GM18505 (cell line): ENCODE data around the gene TMPRSS6.

Experiments used
- ATAC-seq: cut with Tn5 transposase; IDR thresholded peaks from one replicate; pipeline ENCODE4 v1.9.1; 2021; ENCODE audit not compliant: unreplicated experiment
- POLR2A ChIP-seq: IDR thresholded peaks from 4 replicates; pipeline ENCODE4 v1.6.1; 2011; ENCODE audit warnings: borderline replicate concordance; ENCODE audit not compliant: insufficient read depth, insufficient read length; ENCODE audit errors: extremely low read depth

Gene TMPRSS6

GRCh38 chr22:37109242-37109917 lies at the start of gene TMPRSS6:
Gene TMPRSS6 (minus strand): TSS chr22:37109713. CDS start chr22:37103417, 6,296 bp downstream.
- no peak for TF ChIP-seq POLR2A

DNA sequence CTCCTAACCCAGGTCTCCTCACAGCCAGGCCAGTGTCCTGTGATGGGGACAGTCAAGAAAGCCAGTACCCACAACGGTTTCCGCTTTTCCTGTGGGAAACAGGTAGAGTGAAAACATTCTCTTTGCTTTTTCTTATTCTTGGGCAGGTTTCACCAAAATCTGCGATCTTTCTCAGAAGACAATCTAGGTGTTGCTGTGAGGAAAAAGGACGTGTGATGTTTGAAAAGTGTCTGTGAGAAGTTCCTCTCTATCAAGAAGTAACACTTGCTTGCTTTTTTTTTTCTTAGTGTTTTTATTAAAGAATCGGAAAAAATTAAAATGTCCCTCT lies 49.4 kb upstream of the TMPRSS6 start:
- no peak for TF ChIP-seq POLR2A
- no peak for ATAC-seq

More at GRCh38 chr22:37109242-37109917, at the start of gene TMPRSS6:
- ATAC-seq, result no peak

- TF ChIP-seq POLR2A, result no peak
- no peak for ATAC-seq
Observed at GRCh38 chr22:37157516-37158285, 48.2 kb upstream of the TMPRSS6 start.

DNA sequence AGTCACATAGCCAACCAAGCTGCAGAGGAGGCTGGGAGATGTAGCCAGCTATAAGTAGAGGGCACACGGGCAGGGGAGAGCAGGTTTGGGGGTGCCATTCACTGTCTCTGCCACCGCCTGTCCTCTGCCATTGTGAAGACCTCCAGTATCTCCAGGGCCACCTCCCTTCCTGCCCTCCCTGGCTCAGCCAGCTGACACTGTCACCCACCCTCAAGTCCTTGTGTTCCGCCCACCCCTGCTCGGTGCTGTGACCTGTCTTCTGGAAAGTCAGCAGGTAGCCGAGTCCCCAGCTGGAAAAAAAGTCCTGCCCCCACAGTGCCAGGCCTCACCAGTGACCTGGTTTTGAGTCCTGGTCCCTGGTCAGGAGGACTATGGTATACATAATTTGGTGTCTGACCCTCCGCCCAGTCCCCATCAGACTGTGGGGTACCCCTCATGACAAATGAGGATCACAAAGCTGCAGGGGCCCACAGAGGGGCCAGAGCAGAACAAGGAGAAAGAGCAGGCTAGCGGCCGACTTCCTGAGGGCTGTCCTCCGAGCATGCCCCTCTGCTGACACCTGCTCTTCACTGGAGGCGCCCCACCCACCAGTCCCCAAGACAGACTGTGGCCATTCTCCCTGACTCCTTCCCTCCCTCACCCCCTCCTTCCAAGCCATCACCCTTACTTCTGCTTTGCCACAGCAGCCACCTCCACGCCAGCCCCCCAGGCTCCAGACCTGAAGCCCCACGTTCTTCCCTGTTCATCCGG lies 47.3 kb upstream of the TMPRSS6 start:
- no peak for ATAC-seq
- TF ChIP-seq POLR2A, result no peak

DNA sequence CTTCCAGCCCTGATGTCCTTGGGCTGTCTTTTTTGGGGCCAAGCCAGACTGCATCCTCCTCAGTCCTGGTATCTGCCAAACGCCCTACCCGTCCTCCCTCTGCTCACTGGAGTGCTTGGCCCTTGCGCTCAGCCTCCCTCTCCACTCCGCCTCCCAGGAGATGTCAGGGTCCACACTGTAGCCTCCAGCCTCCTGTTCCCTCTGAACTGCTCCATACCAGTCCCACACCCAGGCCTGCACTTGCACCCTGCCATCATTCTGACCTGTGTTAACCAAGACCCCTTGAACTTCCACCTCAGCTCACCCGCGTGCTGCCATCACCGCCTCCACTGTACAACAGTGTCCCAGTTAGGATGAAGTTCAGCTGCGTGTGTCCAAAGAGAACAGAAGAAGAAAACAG lies 46.5 kb upstream of the TMPRSS6 start:
- ATAC-seq, result no peak
- TF ChIP-seq POLR2A, result no peak

DNA sequence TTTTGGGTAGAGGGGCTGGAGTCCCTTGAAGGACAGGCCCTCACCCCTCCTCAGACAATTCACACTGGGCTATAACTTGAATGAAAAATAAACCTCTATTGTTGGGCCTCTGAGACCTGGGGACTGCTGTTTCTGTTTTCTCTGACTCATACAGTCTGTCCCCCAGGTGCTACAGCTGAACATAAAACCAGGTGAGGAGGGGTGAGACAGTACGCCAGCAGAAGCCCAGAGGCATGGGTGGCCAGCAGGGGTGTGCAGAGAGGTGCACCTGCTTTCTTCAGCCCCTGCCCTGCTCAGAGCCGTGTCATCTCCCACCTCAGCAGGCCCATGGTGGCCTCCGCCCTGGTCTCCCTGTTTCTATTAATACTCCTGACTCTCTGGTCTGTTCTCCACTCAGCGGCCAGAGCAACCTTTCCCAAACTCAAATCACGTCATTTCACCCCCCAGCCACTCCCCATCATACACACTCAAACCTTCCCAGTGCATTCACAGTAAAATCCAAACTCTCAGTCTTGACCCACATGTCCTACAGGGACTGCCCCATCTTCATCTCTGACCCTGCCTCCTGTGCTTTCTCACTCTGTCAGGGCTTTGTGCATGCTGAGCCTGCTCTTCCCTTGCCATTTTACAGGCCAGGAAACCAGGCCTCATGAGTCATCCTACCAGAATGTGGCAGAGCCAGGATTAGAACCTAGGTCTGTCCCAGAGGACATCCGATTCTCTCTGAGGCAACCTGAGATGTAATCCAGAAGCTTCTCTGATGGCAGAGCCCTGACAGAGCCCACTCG lies 45.6 kb upstream of the TMPRSS6 start:
- no peak for TF ChIP-seq POLR2A
- no peak for ATAC-seq

DNA sequence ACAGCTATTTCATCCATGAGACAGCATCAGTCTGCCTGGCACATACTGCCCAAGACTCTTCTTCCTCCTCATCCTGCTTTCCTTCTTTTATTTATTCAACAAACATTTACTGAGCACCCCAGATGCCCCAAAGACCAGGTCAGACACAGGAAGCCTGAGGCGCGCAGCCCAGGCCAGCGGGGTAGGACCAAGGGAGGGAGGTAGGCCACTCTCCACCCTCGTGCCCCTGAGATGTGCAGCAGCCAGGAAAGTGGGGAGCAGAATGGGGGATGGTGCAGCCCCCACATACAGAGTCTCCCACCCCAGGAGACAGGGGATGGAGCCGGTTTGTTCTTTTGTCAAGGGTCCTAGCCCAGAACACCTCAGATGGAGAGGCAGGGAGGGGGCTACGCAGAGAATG lies 44.4 kb upstream of the TMPRSS6 start:
- no peak for TF ChIP-seq POLR2A
- ATAC-seq, result no peak

DNA sequence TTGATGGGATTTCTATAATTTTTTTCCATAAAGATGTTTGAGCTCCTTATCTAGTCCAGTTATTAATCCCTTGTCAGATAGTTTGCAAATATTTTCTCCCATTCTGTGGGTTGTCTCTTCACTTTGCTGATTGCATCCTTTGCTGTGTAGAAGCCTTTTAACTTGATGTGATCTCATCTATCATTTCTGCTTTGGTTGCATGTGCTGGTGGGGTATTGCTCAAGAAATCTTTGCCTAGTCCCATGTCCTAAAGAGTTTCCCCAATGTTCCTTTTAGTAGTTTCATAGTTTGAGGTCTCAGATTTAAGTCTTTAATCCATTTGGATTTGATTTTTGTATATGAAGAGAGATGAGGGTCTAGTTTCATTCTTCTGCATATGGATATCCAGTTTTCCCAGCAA lies 41.9 kb upstream of the TMPRSS6 start:
- TF ChIP-seq POLR2A, result no peak
- no peak for ATAC-seq

DNA sequence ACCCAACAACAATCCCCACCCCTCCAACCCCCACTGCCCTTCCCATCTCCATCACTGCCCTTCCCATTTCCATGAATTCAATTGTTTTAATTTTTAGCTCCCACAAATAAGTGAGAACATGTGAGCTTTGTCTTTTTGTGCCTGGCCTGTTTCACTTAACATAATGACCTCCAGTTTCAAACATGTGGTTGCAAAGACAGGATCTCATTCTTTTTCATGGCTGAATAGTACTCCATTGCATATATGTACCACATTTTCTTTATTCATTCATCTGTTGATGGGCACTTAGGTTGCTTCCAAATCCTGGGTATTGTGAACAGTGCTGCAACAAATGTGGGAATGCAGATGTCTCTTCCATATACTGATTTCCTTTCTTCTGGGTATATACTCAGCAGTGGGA lies 41.2 kb upstream of the TMPRSS6 start:
- no peak for ATAC-seq
- TF ChIP-seq POLR2A, result no peak

- peak; percentile 5 for ATAC-seq
- TF ChIP-seq POLR2A, result peak; percentile 33
Observed at GRCh38 chr22:37148742-37149665, 39.5 kb upstream of the TMPRSS6 start.

DNA sequence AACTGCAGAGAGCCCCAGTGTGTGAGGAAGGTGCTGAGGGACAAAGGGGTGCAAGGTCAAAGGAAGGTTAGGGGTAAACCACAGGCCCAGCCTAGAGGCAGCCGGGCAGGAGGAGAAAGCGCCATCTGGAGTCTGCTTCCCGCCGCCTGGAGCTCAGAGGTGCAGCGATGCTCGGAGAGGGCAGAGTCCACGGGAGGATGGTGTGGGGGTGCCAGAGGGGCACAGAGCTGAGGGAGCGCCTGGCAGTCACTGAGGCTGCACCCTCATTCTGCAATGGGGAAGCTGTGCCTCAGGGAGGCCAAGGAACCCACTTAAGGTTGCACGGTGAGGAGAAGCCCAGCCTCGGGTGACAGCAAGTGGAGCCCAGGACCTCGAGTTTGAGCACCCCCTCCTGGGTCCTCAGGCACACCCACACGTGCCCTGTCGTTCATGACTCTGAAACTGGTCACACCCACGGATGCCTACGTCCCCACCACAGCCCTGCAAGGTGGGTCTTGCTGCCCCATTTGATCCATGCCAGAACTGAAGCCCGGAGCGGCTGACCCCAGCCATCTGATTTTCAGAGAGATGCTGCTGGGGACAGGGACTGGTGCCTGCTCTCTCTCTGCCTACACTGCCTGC lies 38.6 kb upstream of the TMPRSS6 start:
- ATAC-seq, result no peak
- TF ChIP-seq POLR2A, result no peak

- no peak for ATAC-seq
- no peak for TF ChIP-seq POLR2A
Observed at GRCh38 chr22:37147186-37147990, 37.9 kb upstream of the TMPRSS6 start.
